ENCODE data around the gene SMIM5.

SMIM5 gene

DNA sequence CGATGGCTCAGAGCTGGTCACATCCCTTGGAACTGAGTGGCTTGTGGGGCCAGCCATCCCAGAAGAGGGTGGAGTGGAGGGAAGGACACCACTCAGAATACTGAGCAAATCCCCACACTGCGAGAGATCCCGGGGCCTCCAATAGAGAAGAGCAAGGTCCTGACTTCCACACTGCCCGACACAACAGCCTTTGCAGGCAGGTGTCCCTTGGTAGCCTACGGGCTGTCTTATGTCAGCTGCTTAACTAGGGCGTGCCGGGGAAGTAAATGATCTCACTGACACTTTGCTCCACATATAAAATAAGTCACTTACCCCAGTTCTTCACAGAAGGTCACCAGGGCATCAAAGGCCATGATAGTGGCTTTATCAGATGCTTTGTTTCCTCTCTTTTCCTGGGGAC is 17.6 kb downstream of the SMIM5 start:
- H3K9me3 ChIP-seq (ENCODE audit: control insufficient read depth, low read length), result no peaks in the 10 kb centered on the region
- 96 to 97% methylated on average over 7 of the region's 7 CpGs for WGBS, 2 experiments (ENCODE audit: insufficient coverage in 2 of 2)
- peaks cover 45% of the 10 kb centered on the region for H3K36me3 ChIP-seq (ENCODE audit: control insufficient read depth, insufficient read depth, low read length)
- no peak overlapping the region for H3K4me3 ChIP-seq (ENCODE audit: extremely low read depth, insufficient read depth, low read length, poor library complexity, severe bottlenecking)
- no peak overlapping the region for H3K27ac ChIP-seq (ENCODE audit: low read depth, low read length, severe bottlenecking)
- H3K4me1 ChIP-seq (ENCODE audit: control insufficient read depth, insufficient read depth, low read length, poor library complexity, severe bottlenecking), result peaks cover 6% of the 10 kb centered on the region

DNA sequence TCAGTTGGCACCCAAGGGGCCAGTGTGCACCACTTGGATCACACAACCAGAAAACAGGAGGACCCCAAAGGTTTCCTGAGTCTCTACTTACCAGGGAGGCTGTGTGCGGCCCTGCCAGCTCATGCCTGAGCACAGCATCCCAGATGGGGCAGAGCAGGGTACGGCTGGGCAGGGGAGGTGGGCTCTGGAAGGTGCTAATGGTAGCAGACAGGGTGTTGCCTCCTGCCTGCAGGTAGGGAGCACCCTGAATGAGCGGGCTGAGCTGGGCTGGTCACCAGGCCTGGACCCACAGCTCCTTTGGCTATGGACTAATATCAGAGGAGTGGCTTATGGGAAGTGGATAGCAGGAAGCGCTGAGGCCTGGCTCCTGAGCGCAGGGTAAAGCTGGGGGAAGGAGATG is 19.1 kb downstream of the SMIM5 start:
- Histone ChIP-seq H3K4me1 (ENCODE audit: control insufficient read depth, insufficient read depth, low read length, poor library complexity, severe bottlenecking) (no peaks in the 10 kb centered on the region), H3K9me3 (ENCODE audit: control insufficient read depth, low read length) (no peaks in the 10 kb centered on the region), H3K27ac (ENCODE audit: low read depth, low read length, severe bottlenecking) (no peak overlapping the region), H3K4me3 (ENCODE audit: extremely low read depth, insufficient read depth, low read length, poor library complexity, severe bottlenecking) (no peak overlapping the region), H3K36me3 (ENCODE audit: control insufficient read depth, insufficient read depth, low read length) (peaks cover 55% of the 10 kb centered on the region)
- WGBS, 2 experiments (ENCODE audit: insufficient coverage in 2 of 2), result 88 to 89% methylated on average over 3 to 4 of the region's 5 CpGs

DNA sequence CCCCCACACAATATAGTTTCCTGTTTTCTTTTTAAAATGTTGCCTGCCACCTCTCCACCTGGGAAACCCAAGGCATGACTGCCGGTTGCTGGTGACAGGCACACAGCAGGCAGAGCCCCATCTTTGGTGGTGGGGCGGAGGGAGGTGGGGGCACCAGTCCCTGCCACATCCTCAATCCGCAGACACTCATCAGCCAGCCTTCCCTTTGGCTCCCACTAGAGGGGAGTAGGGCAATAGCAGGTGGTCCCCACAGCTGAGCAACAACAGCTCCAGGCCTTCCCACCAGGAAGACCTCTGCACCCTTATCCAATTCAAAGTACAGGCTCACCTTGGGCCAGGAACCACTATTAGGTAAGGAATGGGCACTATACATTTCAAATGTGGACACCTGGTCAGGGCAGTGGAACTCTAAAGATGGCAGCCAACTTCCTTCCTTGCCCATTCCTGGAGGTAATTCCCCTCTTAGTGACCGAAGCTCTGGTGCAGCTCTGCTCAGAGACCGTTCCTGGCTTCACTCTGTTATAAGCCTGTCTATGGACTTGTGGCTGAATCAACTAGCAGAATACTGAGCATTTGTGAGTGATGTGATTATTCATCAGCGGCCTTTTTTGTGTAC is 19.8 kb downstream of the SMIM5 start:
- Histone ChIP-seq H3K4me3 (ENCODE audit: extremely low read depth, insufficient read depth, low read length, poor library complexity, severe bottlenecking) (no peak overlapping the region), H3K9me3 (ENCODE audit: control insufficient read depth, low read length) (no peaks in the 10 kb centered on the region), H3K27ac (ENCODE audit: low read depth, low read length, severe bottlenecking) (no peak overlapping the region), H3K36me3 (ENCODE audit: control insufficient read depth, insufficient read depth, low read length) (peaks cover 61% of the 10 kb centered on the region), H3K4me1 (ENCODE audit: control insufficient read depth, insufficient read depth, low read length, poor library complexity, severe bottlenecking) (no peaks in the 10 kb centered on the region)
- WGBS, 2 experiments (ENCODE audit: insufficient coverage in 2 of 2), result 72 to 100% methylated on average over 2 to 3 of the region's 6 CpGs

DNA sequence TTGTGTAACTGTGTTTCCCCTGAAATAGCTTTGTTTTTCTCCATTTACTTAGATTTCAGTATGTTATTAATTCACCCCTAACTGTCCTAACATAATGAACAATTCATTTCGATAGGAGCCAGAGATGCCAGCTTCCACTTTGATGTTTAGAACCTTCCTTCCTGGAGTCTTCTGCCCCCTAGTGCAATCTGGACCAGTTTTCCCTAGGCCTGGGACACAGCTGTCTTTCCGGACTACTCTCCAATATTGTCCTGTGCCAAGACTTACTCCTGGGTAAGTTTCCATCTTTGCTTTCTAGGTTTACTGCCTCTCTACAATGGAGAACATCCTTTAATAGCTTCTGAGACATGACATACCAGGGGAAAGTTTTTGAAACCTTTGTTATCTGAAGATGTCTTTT is 20.9 kb downstream of the SMIM5 start:
- WGBS, 2 experiments (ENCODE audit: insufficient coverage in 2 of 2), result 92 to 96% methylated on average over 2 of the region's 2 CpGs

DNA sequence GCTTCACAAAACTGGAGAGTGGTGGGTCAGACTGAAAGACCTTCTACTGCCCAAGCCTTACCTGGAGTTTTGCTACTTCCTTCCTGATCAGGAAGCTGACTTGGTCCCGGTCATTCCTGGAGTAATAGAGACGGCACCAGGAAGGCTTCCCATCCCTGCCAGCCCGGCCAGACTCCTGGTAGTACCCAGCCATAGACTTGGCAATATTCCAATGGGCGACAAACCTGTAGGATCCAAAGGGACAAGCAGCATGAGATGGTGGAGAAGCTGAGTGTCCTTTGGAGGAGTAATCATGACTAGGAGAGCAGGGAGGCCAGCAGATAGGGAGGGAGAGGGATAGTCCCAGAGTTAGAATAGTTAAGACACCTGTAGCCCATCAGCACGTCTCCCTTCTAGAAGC is 25.0 kb downstream of the SMIM5 start:
- Histone ChIP-seq H3K4me1 (ENCODE audit: control insufficient read depth, insufficient read depth, low read length, poor library complexity, severe bottlenecking) (no peaks in the 10 kb centered on the region), H3K9me3 (ENCODE audit: control insufficient read depth, low read length) (no peaks in the 10 kb centered on the region), H3K27ac (ENCODE audit: low read depth, low read length, severe bottlenecking) (no peak overlapping the region), H3K36me3 (ENCODE audit: control insufficient read depth, insufficient read depth, low read length) (peaks cover 64% of the 10 kb centered on the region), H3K4me3 (ENCODE audit: extremely low read depth, insufficient read depth, low read length, poor library complexity, severe bottlenecking) (no peak overlapping the region)
- WGBS, 2 experiments (ENCODE audit: insufficient coverage in 2 of 2), result 67 to 98% methylated on average over 1 to 5 of the region's 5 CpGs

More for the DNA sequence above, 20.9 kb downstream of the SMIM5 start:
- Histone ChIP-seq H3K4me1 (ENCODE audit: control insufficient read depth, insufficient read depth, low read length, poor library complexity, severe bottlenecking) (no peaks in the 10 kb centered on the region), H3K36me3 (ENCODE audit: control insufficient read depth, insufficient read depth, low read length) (peaks cover 67% of the 10 kb centered on the region), H3K9me3 (ENCODE audit: control insufficient read depth, low read length) (no peaks in the 10 kb centered on the region), H3K4me3 (ENCODE audit: extremely low read depth, insufficient read depth, low read length, poor library complexity, severe bottlenecking) (no peak overlapping the region), H3K27ac (ENCODE audit: low read depth, low read length, severe bottlenecking) (no peak overlapping the region)

DNA sequence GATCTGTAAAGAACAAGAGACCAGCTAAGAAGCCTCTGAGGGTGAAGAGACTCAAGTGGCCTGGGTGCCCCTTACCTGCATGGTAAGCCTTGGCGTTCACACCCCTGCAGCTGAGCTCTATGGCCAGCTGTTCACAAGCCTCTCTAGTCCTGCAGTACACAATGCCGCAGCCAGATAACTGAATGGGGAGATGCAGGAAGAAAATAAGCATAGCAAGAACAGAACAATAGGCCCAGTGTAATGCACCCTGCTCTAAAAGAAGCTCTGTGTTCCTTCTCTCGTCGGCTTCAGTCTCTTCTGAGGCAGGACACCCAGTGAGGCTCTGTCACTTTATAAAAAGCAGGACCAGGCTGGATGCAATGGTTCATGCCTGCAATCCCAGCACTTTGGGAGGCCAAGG is 28.3 kb downstream of the SMIM5 start:
- 90 to 95% methylated on average over 4 of the region's 4 CpGs for WGBS, 2 experiments (ENCODE audit: insufficient coverage in 2 of 2)
- H3K27ac ChIP-seq (ENCODE audit: low read depth, low read length, severe bottlenecking), result no peak overlapping the region
- H3K36me3 ChIP-seq (ENCODE audit: control insufficient read depth, insufficient read depth, low read length), result peaks cover 60% of the 10 kb centered on the region
- no peaks in the 10 kb centered on the region for H3K9me3 ChIP-seq (ENCODE audit: control insufficient read depth, low read length)
- H3K4me3 ChIP-seq (ENCODE audit: extremely low read depth, insufficient read depth, low read length, poor library complexity, severe bottlenecking), result no peak overlapping the region
- H3K4me1 ChIP-seq (ENCODE audit: control insufficient read depth, insufficient read depth, low read length, poor library complexity, severe bottlenecking), result peaks cover 5% of the 10 kb centered on the region

DNA sequence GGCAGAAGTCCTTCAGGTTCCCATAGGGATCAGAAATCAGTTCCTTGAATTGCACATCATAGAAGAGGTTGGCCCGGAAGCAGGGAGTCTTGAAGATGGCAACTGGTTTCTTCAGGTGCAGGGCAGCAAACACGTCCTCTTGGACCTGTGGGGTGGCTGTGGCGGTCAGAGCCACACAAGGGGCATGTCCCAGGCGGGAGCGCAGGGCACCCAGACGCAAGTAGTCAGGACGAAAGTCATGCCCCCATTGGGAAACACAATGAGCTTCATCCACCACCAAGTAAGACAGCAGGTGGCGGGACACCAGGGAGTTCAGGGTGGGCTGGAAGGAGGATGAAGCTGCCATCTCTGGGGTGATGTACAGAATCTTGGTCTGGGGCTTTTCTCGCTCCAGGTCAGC is 29.3 kb downstream of the SMIM5 start:
- H3K9me3 ChIP-seq (ENCODE audit: control insufficient read depth, low read length), result no peaks in the 10 kb centered on the region
- WGBS, 2 experiments (ENCODE audit: insufficient coverage in 2 of 2), result 94 to 97% methylated on average over 6 to 8 of the region's 9 CpGs
- H3K4me3 ChIP-seq (ENCODE audit: extremely low read depth, insufficient read depth, low read length, poor library complexity, severe bottlenecking), result no peak overlapping the region
- H3K36me3 ChIP-seq (ENCODE audit: control insufficient read depth, insufficient read depth, low read length), result peaks cover 50% of the 10 kb centered on the region
- H3K27ac ChIP-seq (ENCODE audit: low read depth, low read length, severe bottlenecking), result no peak overlapping the region
- H3K4me1 ChIP-seq (ENCODE audit: control insufficient read depth, insufficient read depth, low read length, poor library complexity, severe bottlenecking), result peaks cover 5% of the 10 kb centered on the region

DNA sequence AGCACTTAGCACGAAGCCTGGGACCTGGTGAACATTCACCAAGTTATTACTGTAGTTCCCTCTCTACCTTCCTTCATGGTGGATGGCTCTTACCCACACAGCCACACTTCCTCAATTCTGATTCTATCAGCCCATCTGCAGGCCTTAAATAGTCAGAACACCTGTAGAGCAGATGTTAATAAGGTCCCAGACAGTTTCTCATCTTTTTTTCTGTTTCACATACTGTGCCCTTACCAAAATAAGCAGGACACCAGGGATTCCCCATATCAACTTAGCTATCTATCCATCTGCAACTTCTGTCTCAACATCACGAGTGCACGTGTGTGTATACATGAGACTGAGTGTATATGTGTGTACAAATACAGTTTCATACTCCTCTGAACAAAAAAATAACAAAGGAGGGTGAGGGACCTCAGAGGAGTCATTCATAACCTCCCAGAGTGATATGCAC is 30.9 kb downstream of the SMIM5 start:
- peaks cover 43% of the 10 kb centered on the region for H3K36me3 ChIP-seq (ENCODE audit: control insufficient read depth, insufficient read depth, low read length)
- no peaks in the 10 kb centered on the region for H3K9me3 ChIP-seq (ENCODE audit: control insufficient read depth, low read length)
- WGBS, 2 experiments (ENCODE audit: insufficient coverage in 2 of 2), result no CpG with 5 or more reads among the region's 3 CpGs
- H3K4me1 ChIP-seq (ENCODE audit: control insufficient read depth, insufficient read depth, low read length, poor library complexity, severe bottlenecking), result peaks cover 5% of the 10 kb centered on the region
- H3K4me3 ChIP-seq (ENCODE audit: extremely low read depth, insufficient read depth, low read length, poor library complexity, severe bottlenecking), result no peak overlapping the region
- H3K27ac ChIP-seq (ENCODE audit: low read depth, low read length, severe bottlenecking), result no peak overlapping the region

DNA sequence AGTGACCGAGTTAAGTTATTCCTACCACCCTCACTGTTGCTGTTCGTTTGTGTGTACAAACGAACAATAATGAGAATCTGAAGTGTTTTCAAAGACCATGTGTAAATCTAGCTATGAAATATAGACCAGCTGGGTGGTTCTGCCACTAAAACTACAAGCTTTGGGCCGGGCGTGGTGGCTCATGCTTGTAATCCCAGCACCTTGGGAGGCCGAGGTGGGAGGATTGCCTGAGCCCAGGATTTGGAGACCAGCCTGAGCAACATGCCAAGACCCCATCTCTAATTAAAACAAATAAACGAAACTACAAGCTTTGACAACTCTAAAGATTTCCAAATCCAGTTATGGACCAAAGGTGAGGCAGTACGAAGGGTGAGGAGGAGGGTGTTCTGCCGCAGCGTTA is 32.7 kb downstream of the SMIM5 start:
- H3K27ac ChIP-seq (ENCODE audit: low read depth, low read length, severe bottlenecking), result no peak overlapping the region
- peaks cover 5% of the 10 kb centered on the region for H3K4me1 ChIP-seq (ENCODE audit: control insufficient read depth, insufficient read depth, low read length, poor library complexity, severe bottlenecking)
- no peaks in the 10 kb centered on the region for H3K9me3 ChIP-seq (ENCODE audit: control insufficient read depth, low read length)
- peak overlapping the region; percentile 98 for H3K4me3 ChIP-seq (ENCODE audit: extremely low read depth, insufficient read depth, low read length, poor library complexity, severe bottlenecking)
- H3K36me3 ChIP-seq (ENCODE audit: control insufficient read depth, insufficient read depth, low read length), result peaks cover 48% of the 10 kb centered on the region
- 93 to 100% methylated on average over 6 to 9 of the region's 10 CpGs for WGBS, 2 experiments (ENCODE audit: insufficient coverage in 2 of 2)

DNA sequence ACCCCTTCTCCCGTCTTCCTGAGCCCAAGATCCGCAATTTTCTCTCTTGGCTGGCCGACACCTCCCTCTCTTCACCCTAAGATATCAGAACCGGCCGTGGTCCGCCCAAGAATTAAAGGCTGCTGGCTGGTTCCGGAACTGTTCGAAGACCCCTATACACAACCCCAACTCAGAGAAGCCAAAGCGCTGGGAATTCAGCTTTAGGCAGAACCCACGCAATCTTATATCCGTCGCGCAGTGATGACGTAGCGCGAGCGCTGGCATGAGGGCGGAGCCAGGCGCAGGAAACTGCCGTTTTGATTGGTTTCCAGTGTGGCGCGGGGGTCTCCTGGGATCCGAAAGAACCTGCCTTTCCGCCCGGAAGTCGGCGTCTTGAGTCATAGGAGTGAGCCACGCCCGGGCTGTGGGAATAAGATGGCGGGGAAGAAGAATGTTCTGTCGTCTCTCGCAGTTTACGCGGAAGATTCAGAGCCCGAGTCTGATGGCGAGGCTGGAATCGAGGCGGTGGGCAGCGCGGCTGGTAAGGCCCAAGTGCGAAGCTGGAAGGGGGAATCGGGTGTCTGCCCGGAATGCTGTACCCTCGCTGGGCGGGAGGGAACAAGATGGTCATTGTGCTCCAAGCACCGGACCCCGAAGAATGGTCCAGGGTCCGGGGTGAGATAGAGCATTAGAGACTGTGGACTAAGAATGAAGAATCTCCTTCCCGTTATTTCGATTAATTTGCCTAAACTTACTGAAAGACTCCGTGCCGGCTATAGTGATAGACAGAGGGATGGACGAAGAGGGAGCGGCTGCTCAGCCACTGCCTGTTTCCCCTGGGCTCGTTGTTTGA is 33.9 kb downstream of the SMIM5 start, which contains the start of the genes RECQL5 and SAP30BP:
Gene RECQL5 (minus strand): TSS at position 196 of the 832 bp plus-strand sequence. CDS start 597 bp downstream, outside the sequence.
Gene SAP30BP (plus strand): TSS at position 380 of the 832 bp plus-strand sequence. CDS start 35 bp downstream, at position 415.
- 0 to 1% methylated on average over 37 to 43 of the region's 55 CpGs for WGBS, 2 experiments (ENCODE audit: insufficient coverage in 2 of 2)
- Histone ChIP-seq H3K27ac (ENCODE audit: low read depth, low read length, severe bottlenecking) (peak within 1 kb of the TSS; percentile 83), H3K4me1 (ENCODE audit: control insufficient read depth, insufficient read depth, low read length, poor library complexity, severe bottlenecking) (peaks cover 5% of the 10 kb centered on the region), H3K9me3 (ENCODE audit: control insufficient read depth, low read length) (no peaks in the 10 kb centered on the region), H3K36me3 (ENCODE audit: control insufficient read depth, insufficient read depth, low read length) (peaks cover 48% of the 10 kb centered on the region), H3K4me3 (ENCODE audit: extremely low read depth, insufficient read depth, low read length, poor library complexity, severe bottlenecking) (peak within 1 kb of the TSS; percentile 98)
